NCI-H1417 (cell line): Measurements from ENCODE around the gene GAGE12E.
"Not testable (repeated sequence)": the region's sequence is repeated elsewhere in the genome, so short reads cannot be mapped to it uniquely, and the experiment has no call there.

Experiments
- DNase-seq, 3 experiments: peaks; one replicate each; lab custom pipeline; 2025; lab: John Stamatoyannopoulos, UW

The GAGE12E gene

DNA sequence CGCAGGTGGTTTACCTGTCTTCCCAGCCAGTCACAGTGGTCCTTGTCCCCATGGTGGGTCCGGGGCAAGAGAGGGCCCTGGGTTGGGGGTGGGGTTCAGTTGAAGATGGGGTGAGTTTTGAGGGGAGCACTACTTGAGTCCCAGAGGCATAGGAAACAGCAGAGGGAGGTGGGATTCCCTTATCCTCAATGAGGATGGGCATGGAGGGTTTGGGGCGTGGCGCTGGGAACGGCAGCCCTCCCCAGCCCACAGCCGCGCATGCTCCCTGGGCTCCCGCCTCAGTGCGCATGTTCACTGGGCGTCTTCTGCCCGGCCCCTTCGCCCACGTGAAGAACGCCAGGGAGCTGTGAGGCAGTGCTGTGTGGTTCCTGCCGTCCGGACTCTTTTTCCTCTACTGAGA, at the start of gene GAGE12E:
Gene GAGE12E, plus strand, starts transcription at position 301 of the 400 bp plus-strand sequence. CDS start 1,155 bp downstream, outside the sequence.
- DNase-seq = not testable (repeated sequence)

- DNase-seq = not testable (repeated sequence)
Observed at GRCh38 chrX:49531877-49532276, 19.2 kb upstream of the GAGE12E start, which contains the start of gene GAGE12C. GAGE12C (plus strand) TSS chrX:49532177; CDS start chrX:49533332, 1,155 bp downstream.

DNA sequence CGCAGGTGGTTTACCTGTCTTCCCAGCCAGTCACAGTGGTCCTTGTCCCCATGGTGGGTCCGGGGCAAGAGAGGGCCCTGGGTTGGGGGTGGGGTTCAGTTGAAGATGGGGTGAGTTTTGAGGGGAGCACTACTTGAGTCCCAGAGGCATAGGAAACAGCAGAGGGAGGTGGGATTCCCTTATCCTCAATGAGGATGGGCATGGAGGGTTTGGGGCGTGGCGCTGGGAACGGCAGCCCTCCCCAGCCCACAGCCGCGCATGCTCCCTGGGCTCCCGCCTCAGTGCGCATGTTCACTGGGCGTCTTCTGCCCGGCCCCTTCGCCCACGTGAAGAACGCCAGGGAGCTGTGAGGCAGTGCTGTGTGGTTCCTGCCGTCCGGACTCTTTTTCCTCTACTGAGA, 9.7 kb upstream of the GAGE12E start, which contains the start of gene GAGE12D:
Gene GAGE12D, plus strand, starts transcription at position 301 of the 400 bp plus-strand sequence. CDS start 1,155 bp downstream, outside the sequence.
- DNase-seq = not testable (repeated sequence)

GRCh38 chrX:49560542-49560941, 9.5 kb downstream of the GAGE12E start, which contains the start of gene GAGE12F:
GAGE12F (plus strand) TSS chrX:49560842; CDS start chrX:49561997, 1,155 bp downstream.
- not testable (repeated sequence) for DNase-seq

DNA sequence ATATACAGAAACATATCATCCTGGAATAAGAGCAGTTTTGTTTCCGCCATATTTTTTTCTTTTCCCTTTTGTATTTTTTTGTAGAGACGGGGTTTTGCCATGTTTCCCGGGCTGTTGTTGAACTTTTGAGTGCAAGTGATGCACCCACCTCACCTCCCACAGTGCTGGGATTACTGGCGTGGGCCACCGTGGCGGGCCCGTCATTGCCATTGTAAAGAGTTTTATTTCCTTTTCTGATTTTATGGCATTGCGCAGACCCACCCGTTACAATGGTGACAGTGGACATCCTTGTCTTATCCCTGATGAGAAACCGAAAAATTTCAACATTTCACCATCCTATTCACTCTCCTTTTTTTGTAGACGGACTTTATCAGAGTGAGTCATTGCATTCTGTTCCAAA, 17.6 kb downstream of the GAGE12E start:
- not testable (repeated sequence) for DNase-seq

DNA sequence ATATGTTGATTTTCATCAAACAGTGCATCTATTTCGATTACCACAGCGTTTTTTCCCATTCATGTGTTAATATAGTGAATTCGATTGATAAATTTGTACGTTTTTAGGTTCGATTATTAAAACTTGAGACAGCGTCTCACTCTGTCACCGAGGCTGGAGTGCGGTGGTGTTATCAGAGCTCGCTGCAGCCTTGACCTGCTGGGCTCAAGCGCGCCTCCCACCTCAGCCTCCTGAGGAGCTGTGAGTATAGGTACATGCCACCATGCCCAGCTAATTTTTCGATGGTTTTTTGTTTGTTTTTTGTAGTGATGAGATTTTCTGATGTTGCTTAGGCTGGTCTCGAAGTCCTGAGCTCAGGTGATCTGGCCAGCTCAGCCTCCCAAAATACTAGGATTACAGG, 18.1 kb downstream of the GAGE12E start:
- DNase-seq = not testable (repeated sequence)

DNA sequence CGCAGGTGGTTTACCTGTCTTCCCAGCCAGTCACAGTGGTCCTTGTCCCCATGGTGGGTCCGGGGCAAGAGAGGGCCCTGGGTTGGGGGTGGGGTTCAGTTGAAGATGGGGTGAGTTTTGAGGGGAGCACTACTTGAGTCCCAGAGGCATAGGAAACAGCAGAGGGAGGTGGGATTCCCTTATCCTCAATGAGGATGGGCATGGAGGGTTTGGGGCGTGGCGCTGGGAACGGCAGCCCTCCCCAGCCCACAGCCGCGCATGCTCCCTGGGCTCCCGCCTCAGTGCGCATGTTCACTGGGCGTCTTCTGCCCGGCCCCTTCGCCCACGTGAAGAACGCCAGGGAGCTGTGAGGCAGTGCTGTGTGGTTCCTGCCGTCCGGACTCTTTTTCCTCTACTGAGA, 19.0 kb downstream of the GAGE12E start, which contains the start of gene GAGE12G:
Gene GAGE12G, plus strand, starts transcription at position 301 of the 400 bp plus-strand sequence. CDS start 1,155 bp downstream, outside the sequence.
- DNase-seq = not testable (repeated sequence)

- not testable (repeated sequence) for DNase-seq
Observed at GRCh38 chrX:49579649-49580048, 28.6 kb downstream of the GAGE12E start, which contains the start of gene GAGE12H. GAGE12H (plus strand) TSS chrX:49579949; CDS start chrX:49581104, 1,155 bp downstream.

DNA sequence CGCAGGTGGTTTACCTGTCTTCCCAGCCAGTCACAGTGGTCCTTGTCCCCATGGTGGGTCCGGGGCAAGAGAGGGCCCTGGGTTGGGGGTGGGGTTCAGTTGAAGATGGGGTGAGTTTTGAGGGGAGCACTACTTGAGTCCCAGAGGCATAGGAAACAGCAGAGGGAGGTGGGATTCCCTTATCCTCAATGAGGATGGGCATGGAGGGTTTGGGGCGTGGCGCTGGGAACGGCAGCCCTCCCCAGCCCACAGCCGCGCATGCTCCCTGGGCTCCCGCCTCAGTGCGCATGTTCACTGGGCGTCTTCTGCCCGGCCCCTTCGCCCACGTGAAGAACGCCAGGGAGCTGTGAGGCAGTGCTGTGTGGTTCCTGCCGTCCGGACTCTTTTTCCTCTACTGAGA, 38.1 kb downstream of the GAGE12E start, which contains the start of gene GAGE2A:
Gene GAGE2A, plus strand, starts transcription at position 301 of the 400 bp plus-strand sequence. CDS start 1,155 bp downstream, outside the sequence.
- DNase-seq = not testable (repeated sequence)

- DNase-seq = not testable (repeated sequence)
Observed at GRCh38 chrX:49589769-49590478, 38.8 kb downstream of the GAGE12E start.

- not testable (repeated sequence) for DNase-seq
Observed at GRCh38 chrX:49590488-49590887, 39.4 kb downstream of the GAGE12E start.

- DNase-seq = not testable (repeated sequence)
Observed at GRCh38 chrX:49598720-49599119, 47.6 kb downstream of the GAGE12E start, which contains the start of gene GAGE1. GAGE1 (plus strand) TSS chrX:49599020; CDS start chrX:49600175, 1,155 bp downstream.
